Astrocyte (in vitro differentiated cells and primary cell): ENCODE data around the gene MZT2A.
"Not testable (repeated sequence)": the region's sequence is repeated elsewhere in the genome, so short reads cannot be mapped to it uniquely, and the experiment has no call there.

Source experiments
- CTCF ChIP-seq: IDR thresholded peaks from 2 replicates; pipeline ENCODE4 v1.5.1; 2011; ENCODE audit warnings: low read depth, mild to moderate bottlenecking, inconsistent platforms, low read length, moderate library complexity; ENCODE audit not compliant: insufficient read depth
- EZH2 ChIP-seq: IDR thresholded peaks from 2 replicates; pipeline ENCODE4 v1.6.1; 2012; ENCODE audit warnings: mild to moderate bottlenecking, low read length, inconsistent platforms; ENCODE audit not compliant: insufficient read depth

GRCh38 chr2:131482506-131483155 is 9.6 kb downstream of the MZT2A start:
- TF ChIP-seq EZH2, CTCF: not testable (repeated sequence)
